Glutamatergic neuron (in vitro differentiated cells): ENCODE measurements around the gene ANO6. TPM values are rescaled to one million over a fixed set of nuclear protein-coding genes. Genes with fewer than 3 reads are reported as not detected.

Source experiments
- DNase-seq: peaks from one replicate; pipeline ENCODE4 v3.0.0; 2022
- H3K27ac Mint-ChIP-seq: one replicate; pipeline ENCODE4 v1.8.0; 2020; ENCODE audit warnings: mild to moderate bottlenecking, mixed read lengths, inconsistent platforms; ENCODE audit not compliant: unreplicated experiment
- H3K27me3 Mint-ChIP-seq: one replicate; pipeline ENCODE4 v1.8.0; 2020; ENCODE audit warnings: mild to moderate bottlenecking, moderate library complexity, mixed read lengths, inconsistent platforms; ENCODE audit not compliant: unreplicated experiment
- H3K36me3 Mint-ChIP-seq: one replicate; pipeline ENCODE4 v1.8.0; 2020; ENCODE audit warnings: mild to moderate bottlenecking, mixed read lengths, inconsistent platforms; ENCODE audit not compliant: unreplicated experiment
- H3K4me1 Mint-ChIP-seq: one replicate; pipeline ENCODE4 v1.8.0; 2020; ENCODE audit warnings: mild to moderate bottlenecking, low read depth, mixed read lengths, inconsistent platforms; ENCODE audit not compliant: unreplicated experiment
- H3K4me3 Mint-ChIP-seq: one replicate; pipeline ENCODE4 v1.8.0; 2020; ENCODE audit warnings: mild to moderate bottlenecking, mixed read lengths, inconsistent platforms; ENCODE audit not compliant: unreplicated experiment
- H3K9me3 Mint-ChIP-seq: one replicate; pipeline ENCODE4 v1.8.0; 2020; ENCODE audit warnings: mild to moderate bottlenecking, moderate library complexity, mixed read lengths, inconsistent platforms; ENCODE audit not compliant: unreplicated experiment
- CTCF ChIP-seq: fragments of 200-600 bp; sonication (generic); IDR thresholded peaks from one replicate; pipeline ENCODE4 v1.5.0; 2021; ENCODE audit not compliant: partially characterized antibody, unreplicated experiment
- total RNA-seq: library from RNA; stranded (reverse); fragmentation: NEBNext Ultra II Directional; extraction: Animal tissue kit (Norgen Biotek cat#: 25700); gene quantifications from one replicate; pipeline ENCODE4 v1.2.1, GENCODE V29; 2021; ENCODE audit not compliant: unreplicated experiment

Gene ANO6
- total RNA-seq, 1 donor from 2014 or later, result 35.9 TPM

- H3K4me3 Mint-ChIP-seq, result peak overlapping the region; percentile 21
- no peak for DNase-seq
- peaks cover 5% of the 10 kb centered on the region for H3K9me3 Mint-ChIP-seq
- H3K27me3 Mint-ChIP-seq, result no peaks in the 10 kb centered on the region
- peak overlapping the region; percentile 91 for H3K27ac Mint-ChIP-seq
- no peak for TF ChIP-seq CTCF
- peaks cover 21% of the 10 kb centered on the region for H3K4me1 Mint-ChIP-seq
- peaks cover 11% of the 10 kb centered on the region for H3K36me3 Mint-ChIP-seq
Measured at GRCh38 chr12:45349916-45350315, 134.0 kb downstream of the ANO6 start.

- Mint-ChIP-seq H3K27me3 (no peaks in the 10 kb centered on the region), H3K4me3 (no peak overlapping the region), H3K36me3 (peaks cover 11% of the 10 kb centered on the region), H3K9me3 (peaks cover 5% of the 10 kb centered on the region), H3K27ac (no peak overlapping the region), H3K4me1 (peaks cover 23% of the 10 kb centered on the region)
- no peak for TF ChIP-seq CTCF
- DNase-seq, result no peak
Measured at GRCh38 chr12:45350861-45351260, 135.0 kb downstream of the ANO6 start.

- Mint-ChIP-seq H3K4me1 (peaks cover 22% of the 10 kb centered on the region), H3K27ac (no peak overlapping the region), H3K4me3 (no peak overlapping the region), H3K36me3 (peaks cover 11% of the 10 kb centered on the region), H3K27me3 (no peaks in the 10 kb centered on the region), H3K9me3 (peaks cover 5% of the 10 kb centered on the region)
- TF ChIP-seq CTCF, result no peak
- no peak for DNase-seq
Measured at GRCh38 chr12:45351921-45352670, 136.2 kb downstream of the ANO6 start.

GRCh38 chr12:45353944-45354343 is 138.0 kb downstream of the ANO6 start:
- Mint-ChIP-seq H3K27ac (no peak overlapping the region), H3K27me3 (no peaks in the 10 kb centered on the region), H3K4me3 (no peak overlapping the region), H3K36me3 (peaks cover 11% of the 10 kb centered on the region), H3K9me3 (peaks cover 5% of the 10 kb centered on the region), H3K4me1 (peaks cover 23% of the 10 kb centered on the region)
- DNase-seq, result no peak
- no peak for TF ChIP-seq CTCF

GRCh38 chr12:45354399-45354798 is 138.5 kb downstream of the ANO6 start:
- no peak overlapping the region for H3K4me3 Mint-ChIP-seq
- peaks cover 11% of the 10 kb centered on the region for H3K36me3 Mint-ChIP-seq
- no peaks in the 10 kb centered on the region for H3K27me3 Mint-ChIP-seq
- no peak for TF ChIP-seq CTCF
- peaks cover 20% of the 10 kb centered on the region for H3K4me1 Mint-ChIP-seq
- H3K27ac Mint-ChIP-seq, result no peak overlapping the region
- peaks cover 5% of the 10 kb centered on the region for H3K9me3 Mint-ChIP-seq
- DNase-seq, result no peak
